AG20443 (cell line): ENCODE results near the gene SYCE3.

Experiments used
- DNase-seq: peaks from one replicate; pipeline ENCODE4 v3.0.0; 2012; ENCODE audit warnings: low spot score, mixed read lengths

SYCE3 gene

GRCh38 chr22:50531546-50531961 lies 31.2 kb downstream of the SYCE3 start:
- DNase-seq, result no peak

DNA sequence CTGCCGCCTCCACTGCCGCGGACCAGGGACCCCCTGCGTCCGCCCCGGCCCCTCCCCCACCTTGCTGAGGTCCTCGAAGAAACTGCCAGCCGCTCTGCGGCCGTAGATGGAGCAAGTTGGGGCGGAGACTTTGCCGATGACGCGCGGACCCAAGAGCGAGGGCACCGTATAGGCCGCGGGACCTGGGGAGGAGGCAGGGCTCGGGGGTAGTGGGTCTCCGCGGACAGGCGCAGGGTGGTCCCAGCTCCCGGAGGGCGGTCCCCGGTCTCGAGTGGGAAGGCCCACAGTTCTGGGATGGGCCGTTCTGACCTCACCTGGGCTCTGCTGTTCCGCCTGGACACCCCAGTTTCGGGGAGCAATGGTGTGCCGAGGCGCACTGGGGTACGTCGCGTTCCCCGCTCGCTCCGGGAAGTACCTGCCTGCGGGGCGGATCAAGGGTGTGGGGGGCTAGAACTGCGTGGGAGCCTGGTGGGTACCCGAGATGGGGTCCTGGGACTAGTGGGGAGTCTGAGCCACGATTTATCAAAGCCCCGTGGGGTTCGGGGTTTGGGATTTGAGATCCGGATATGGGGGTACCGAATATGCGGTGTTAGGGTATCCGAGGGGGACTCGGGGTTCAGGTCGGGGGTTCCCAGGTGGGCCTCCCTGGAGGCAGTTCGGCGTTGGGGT lies 31.7 kb downstream of the SYCE3 start:
- DNase-seq, result peak; percentile 79

- DNase-seq, result no peak
Observed at GRCh38 chr22:50530580-50530876, 32.2 kb downstream of the SYCE3 start.

GRCh38 chr22:50529897-50530579 lies 32.7 kb downstream of the SYCE3 start, which contains the start of gene TYMP:
Gene TYMP (minus strand): TSS chr22:50530012. CDS start chr22:50529709, 303 bp downstream.
- peak; percentile 89 for DNase-seq

- no peak for DNase-seq
Observed at GRCh38 chr22:50529416-50529896, 33.3 kb downstream of the SYCE3 start.

GRCh38 chr22:50528682-50529415 lies 33.9 kb downstream of the SYCE3 start:
- DNase-seq, result no peak

DNA sequence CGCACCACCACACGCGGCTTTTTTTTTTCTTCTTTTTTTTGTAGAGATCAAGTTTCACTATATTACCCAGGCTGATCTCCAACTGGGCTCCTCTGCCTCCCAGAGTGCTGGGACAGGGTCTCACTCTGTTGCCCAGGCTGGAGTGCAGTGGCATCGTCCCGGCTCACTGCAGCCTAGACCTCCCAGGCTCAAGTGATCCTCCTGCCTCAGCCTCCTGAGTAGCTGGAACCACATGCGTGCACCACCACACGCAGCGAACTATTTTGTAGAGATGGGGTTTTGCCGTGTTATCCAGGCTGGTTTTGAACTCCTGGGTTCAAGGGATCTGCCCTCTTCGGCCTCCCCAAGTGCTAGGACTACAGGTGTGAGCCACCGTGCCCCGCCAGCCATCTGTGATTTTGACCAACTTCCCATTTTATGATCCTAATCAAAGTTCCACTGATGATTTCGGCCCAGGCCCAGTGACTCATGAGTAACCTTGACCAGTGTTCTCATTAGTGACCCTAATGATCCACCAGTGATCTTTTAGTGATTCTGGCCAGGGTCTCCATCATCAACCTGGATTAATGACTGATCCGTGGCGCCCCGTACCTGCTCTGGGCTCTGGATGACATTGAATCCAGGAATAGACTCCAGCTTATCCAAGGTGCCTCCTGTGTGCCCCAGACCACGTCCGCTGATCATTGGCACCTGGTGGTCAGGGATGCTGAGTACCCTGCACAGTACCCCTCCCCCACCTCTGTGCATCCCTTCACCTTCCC lies 34.6 kb downstream of the SYCE3 start:
- DNase-seq, result no peak

- DNase-seq, result no peak
Observed at GRCh38 chr22:50526834-50527801, 35.6 kb downstream of the SYCE3 start.

DNA sequence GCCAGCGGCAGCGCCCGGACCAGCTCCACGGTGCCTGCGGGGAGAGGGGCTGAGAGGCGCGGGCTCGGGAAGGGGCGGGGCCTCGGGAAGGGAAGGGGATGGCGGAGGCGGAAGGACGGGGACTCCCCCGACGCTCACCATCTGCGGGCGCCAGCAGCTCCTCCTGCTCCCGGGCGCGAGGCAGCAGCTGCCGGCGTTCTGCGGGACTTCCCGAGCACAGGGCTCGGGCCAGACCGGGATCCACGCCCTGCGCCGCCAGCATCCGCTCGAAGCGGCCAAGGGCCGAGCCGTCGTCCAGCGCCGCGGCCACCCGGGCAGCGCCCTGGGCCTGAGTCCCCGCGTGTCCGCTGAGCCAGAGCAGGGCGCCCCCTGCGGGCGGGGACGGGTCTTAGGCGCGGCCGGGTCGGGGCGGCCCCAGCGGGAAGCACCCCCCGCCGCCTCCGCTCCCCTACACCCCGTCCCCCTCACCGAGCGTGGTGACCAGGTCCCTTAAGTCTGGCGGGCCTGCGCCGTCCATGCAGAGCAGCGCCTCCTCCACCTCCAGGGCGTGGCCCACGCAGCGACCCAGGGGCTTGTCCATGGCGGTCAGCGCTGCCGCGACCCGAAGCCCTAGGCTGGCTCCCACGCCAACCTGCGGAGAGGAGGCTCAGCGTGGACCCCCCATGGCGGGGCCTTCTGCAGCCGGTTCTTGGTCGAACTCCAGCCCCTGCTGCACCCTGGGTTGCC lies 36.4 kb downstream of the SYCE3 start:
- peak; percentile 74 for DNase-seq

- DNase-seq, result no peak
Observed at GRCh38 chr22:50525858-50526107, 36.9 kb downstream of the SYCE3 start.

GRCh38 chr22:50525104-50525857 lies 37.4 kb downstream of the SYCE3 start, which contains the start of gene SCO2:
Gene SCO2 (minus strand): TSS chr22:50525598. CDS start chr22:50524411, 1,187 bp downstream.
- peak; percentile 100 for DNase-seq

DNA sequence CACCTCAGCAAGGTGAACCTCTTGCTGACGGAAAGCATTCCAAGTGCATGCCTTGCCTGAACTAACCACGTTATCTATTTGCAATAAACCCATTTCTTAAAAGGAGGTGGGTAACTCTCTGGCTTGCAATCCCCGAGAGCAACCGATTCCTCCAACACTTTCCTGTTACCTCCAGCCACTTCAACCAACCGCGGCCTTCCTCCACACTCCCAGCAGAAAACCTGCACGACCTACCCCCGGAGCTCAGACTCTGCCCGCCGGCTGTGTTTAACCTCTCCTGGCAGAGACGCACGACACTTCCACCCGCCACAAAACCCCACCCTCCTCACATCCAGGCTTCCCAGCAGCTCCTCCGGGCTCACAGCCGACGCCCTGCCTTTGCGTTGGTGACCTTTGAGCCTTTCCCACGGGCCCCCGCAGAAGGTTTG lies 38.0 kb downstream of the SYCE3 start:
- DNase-seq, result no peak

DNA sequence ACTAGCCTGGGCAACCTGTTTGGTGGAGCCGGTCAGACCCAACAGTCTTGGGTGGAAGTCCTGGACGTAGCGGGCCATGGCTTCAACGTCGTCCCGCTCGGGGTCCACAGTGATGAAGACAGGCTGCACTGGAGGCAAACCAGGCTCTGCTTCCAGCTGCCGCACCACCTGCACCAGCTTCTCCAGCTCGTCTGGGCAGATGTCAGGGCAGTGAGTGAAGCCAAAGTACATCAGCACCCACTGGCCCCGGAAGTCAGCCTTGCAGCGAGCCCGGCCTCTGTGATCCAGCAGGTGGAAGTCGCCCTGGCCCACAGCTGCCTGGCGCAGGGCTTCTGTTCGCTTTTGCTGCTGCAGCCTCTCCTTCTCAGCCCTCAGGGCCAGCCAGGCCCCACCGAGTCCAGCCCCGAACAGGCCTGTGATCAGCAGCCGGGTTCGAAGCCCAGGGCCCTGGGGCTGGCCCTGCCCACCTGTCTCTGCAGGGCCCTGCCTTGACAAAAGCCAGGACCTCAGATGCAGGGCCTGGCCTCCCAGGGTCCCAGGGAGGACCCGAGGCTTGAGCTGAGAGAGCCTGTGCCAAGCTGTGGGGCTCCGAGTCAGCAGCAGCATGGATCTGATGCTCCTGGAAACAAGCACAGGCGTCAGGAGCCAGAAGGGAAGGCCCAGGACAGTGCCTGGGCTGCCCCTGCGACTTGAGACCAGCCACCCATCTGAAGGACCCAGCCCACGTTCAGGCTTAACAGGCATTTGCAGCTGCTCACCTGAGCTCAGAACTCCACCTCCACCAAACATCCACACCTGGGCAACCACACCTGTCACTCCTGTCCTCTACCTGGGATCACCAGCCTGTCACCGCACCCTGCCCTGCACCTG lies 38.7 kb downstream of the SYCE3 start:
- no peak for DNase-seq

DNA sequence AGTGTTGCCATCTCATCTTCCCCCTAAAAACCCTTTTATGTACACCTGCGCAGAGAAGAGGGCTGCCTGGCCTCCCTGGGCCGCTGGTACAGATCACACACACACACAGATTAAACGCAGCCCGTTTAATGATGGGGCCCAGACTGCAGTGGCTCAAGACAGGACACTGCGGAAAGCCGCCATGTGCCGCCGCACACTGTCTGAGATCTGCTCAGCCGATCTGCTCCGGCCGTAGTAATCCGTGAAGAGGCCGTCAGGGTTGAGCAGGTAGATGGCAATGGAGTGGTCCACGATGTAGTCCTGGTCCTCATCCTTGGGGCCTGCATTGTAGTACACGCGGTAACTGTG lies 39.3 kb downstream of the SYCE3 start:
- DNase-seq, result no peak

GRCh38 chr22:50522806-50523438 lies 39.8 kb downstream of the SYCE3 start:
- no peak for DNase-seq

DNA sequence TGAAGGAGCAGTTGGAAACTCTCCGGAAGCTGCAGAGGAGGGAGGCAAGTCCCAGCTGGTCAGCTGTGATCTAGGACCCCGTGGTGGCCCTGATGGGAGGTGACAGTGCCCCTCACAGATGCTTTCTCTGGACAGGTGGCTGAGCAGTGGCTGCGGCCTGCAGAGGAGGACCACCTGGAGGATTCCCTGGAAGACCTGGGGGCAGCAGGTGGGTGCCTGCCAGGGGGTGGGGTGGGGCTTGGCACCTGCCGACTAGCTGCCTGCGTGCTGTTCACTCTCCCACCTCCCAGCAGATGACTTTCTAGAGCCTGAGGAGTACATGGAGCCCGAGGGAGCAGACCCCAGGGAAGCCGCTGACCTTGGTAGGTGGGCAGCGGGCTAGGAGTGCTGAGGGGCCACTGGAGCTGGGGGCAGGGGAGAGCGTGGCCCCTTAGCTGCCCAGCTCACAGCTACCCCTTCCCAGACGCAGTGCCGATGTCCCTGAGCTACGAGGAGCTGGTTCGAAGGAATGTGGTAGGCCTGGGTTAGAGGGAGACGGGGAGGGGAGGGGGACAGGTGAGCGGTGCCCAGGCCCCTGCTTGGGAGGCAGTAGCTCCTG lies 40.4 kb downstream of the SYCE3 start:
- DNase-seq, result no peak

DNA sequence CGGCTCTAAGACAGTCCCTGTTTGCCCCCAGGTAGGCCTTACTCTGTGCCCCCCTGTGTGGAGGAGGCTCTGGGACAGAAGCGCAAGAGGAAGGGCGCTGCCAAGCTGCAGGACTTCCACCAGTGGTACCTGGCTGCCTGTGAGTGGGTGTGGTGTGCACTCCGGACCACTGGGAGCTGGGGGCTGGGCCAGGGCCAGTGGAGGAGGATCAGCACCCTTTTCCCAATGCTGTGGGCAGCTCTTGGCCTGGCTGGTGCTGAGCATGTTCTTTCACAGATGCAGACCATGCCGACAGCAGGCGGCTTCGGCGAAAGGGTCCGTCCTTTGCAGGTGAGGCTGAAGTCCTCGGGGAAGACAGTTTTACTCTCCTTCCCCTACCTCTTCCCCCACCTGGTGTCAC lies 41.0 kb downstream of the SYCE3 start:
- DNase-seq, result no peak

GRCh38 chr22:50520826-50521453 lies 41.8 kb downstream of the SYCE3 start:
- DNase-seq, result no peak
